Right lobe of liver (tissue), 6 donors: Measurements from ENCODE around the gene ANTXRL. TPM values are rescaled to one million over a fixed set of nuclear protein-coding genes. Genes with fewer than 3 reads are reported as not detected.

Experiments
- ATAC-seq, 4 donors: fragments of 200-7000 bp; cut with Tn5 transposase; one replicate each; pipeline ENCODE4 v1.9.1; 2020; ENCODE audit warnings: mild to moderate bottlenecking in 4 of 4, moderate library complexity in 4 of 4
- DNase-seq, 3 donors: peaks; one replicate each; pipeline ENCODE4 v3.0.0-alpha.2; 2020
- H3K27ac ChIP-seq, 3 donors: fragments of 200-600 bp; one replicate each; pipeline ENCODE4 v1.8.0; 2022
- H3K27me3 ChIP-seq, 2 donors: fragments of 200-600 bp; one replicate each; pipeline ENCODE4 v1.8.0; 2022
- H3K36me3 ChIP-seq, 4 donors: fragments of 200-600 bp; sonication (generic) in 1 of 4; one replicate each; pipeline versions ENCODE4 v1.5.1 to v1.8.0; 2017 to 2022; ENCODE audit warnings: control low read depth in 1 of 4
- H3K4me1 ChIP-seq, 4 donors: fragments of 200-600 bp; sonication (generic) in 1 of 4; one replicate each; pipeline versions ENCODE4 v1.5.1 to v1.8.0; 2017 to 2022; ENCODE audit warnings: control low read depth in 1 of 4
- H3K4me3 ChIP-seq, 3 donors: fragments of 200-600 bp; one replicate each; pipeline ENCODE4 v1.8.0; 2022
- H3K9me3 ChIP-seq, 4 donors: fragments of 200-600 bp; sonication (generic) in 1 of 4; one replicate each; pipeline versions ENCODE4 v1.5.1 to v1.8.0; 2017 to 2022; ENCODE audit warnings: control low read depth in 1 of 4
- POLR2A ChIP-seq: fragments of 450-650 bp; IDR thresholded peaks from one replicate; pipeline ENCODE4 v1.6.1; 2017; ENCODE audit warnings: antibody characterized with exemption, mild to moderate bottlenecking
- WGBS: methylation state at CpG from one replicate; pipeline ENCODE4 v1.1.6; 2018; ENCODE audit warnings: low coverage, low lambda C conversion rate; ENCODE audit not compliant: insufficient coverage; ENCODE audit errors: missing lambda C conversion rate; 5-methylcytosine and 5-hydroxymethylcytosine counted together
- intact Hi-C, 2 donors: fragments of 100-400 bp; cut with DNase I; formaldehyde crosslinking; loops; one replicate each; pipeline versions ENCODE4 v1.11.2 to v1.14.1; 2022
- long read RNA-seq: library from polyadenylated mRNA; unstranded; transcript quantifications from one replicate; pipeline ENCODE4 v2.0.0, GENCODE V29; 2019
- total RNA-seq, 6 experiments: library from RNA; depleted of rRNA in 2 of 6; stranded (reverse); fragments of >200 nt in 2 of 6; fragmentation: NEBNext Ultra II Directional in 3 of 6; extraction: Animal tissue kit (Norgen Biotek cat#: 25700) in 3 of 6; gene quantifications; one replicate each; pipeline versions ENCODE4 v1.1.0 to v1.2.4, GENCODE V29; 2016 to 2023
- TF ChIP-seq, protein P1 (sequence below), 4 donors: fragments of 200-600 bp in 3 of 4; fragments of 450-650 bp in 1 of 4; IDR thresholded peaks; one replicate each; pipeline versions ENCODE4 v1.5.1 to v1.8.0; 2016 to 2022; ENCODE audit warnings: antibody characterized with exemption in 4 of 4, mild to moderate bottlenecking in 2 of 4
- donor health status: DM: no; HTN: yes; CAD: no.
- donor health status: DM: no; HTN: no; CAD: no.
- donor health status: DM: no; HTN: no; CAD: no.
- donor health status: DM: no; HTN: yes; CAD: no.
- donor health status: DM: no; HTN: yes; CAD: no.

Gene ANTXRL
- total RNA-seq = not detected
- long read RNA-seq = 0 reads

DNA sequence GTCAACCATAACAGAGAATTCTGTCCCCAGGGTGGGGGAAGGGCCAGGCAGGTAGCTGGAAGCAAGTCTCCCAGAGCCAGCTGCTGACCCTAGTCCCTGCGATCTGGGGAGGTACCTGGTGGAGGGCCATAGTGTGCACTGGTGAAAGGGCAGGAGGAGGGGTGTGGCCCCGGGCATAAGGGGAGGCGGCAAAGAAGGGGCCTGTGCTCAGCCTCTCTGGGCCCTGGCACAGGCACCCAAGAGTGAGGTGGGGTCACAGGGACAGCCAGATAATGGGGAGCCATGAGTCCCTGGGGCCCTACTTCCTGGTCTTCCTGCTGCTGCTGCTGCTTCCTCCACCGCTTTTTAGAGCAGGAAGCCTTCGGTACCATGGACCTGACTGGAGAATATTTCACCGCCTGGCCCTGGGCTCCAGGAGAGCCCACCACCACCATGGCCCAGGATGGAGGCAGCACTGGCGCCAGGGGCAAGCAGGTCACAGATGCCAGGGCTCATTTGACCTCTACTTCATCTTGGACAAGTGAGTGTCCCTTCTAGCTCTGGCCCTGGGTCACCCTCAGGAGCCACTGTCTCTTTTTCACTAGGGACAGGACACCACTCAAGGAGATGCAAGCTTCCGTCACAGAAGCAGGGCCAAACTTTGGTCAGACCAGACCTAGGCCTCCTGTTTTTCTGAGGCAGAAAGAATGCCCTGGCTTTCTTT is at the start of gene ANTXRL:
TSS of gene ANTXRL (plus strand) at position 7 of the 703 bp plus-strand sequence. CDS start at position 273, 266 bp downstream.
- no peak within 1 kb of the TSS for H3K27ac ChIP-seq
- H3K4me1 ChIP-seq = peaks cover 0 to 3% (median 1%) of the 10 kb centered on the region in 4 donors
- no CpG with 5 or more reads among the region's 8 CpGs for WGBS
- H3K9me3 ChIP-seq = no peaks in the 10 kb centered on the region
- peak in 1 of 3 donors; percentile 46 for DNase-seq
- no peak within 1 kb of the TSS for H3K4me3 ChIP-seq
- intact Hi-C loops = loop anchor here in 1 of 2 donors (5.0 kb wide), 1 partner anchor 1095 kb away; the partner anchor contains the start of gene ZNF488
- ATAC-seq = no peak
- no peaks in the 10 kb centered on the region for H3K27me3 ChIP-seq
- TF ChIP-seq, protein P1, sequence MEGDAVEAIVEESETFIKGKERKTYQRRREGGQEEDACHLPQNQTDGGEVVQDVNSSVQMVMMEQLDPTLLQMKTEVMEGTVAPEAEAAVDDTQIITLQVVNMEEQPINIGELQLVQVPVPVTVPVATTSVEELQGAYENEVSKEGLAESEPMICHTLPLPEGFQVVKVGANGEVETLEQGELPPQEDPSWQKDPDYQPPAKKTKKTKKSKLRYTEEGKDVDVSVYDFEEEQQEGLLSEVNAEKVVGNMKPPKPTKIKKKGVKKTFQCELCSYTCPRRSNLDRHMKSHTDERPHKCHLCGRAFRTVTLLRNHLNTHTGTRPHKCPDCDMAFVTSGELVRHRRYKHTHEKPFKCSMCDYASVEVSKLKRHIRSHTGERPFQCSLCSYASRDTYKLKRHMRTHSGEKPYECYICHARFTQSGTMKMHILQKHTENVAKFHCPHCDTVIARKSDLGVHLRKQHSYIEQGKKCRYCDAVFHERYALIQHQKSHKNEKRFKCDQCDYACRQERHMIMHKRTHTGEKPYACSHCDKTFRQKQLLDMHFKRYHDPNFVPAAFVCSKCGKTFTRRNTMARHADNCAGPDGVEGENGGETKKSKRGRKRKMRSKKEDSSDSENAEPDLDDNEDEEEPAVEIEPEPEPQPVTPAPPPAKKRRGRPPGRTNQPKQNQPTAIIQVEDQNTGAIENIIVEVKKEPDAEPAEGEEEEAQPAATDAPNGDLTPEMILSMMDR (IDR thresholded peaks at IDR 0.05) = no peak
- TF ChIP-seq POLR2A = no peak
- no peaks in the 10 kb centered on the region for H3K36me3 ChIP-seq

DNA sequence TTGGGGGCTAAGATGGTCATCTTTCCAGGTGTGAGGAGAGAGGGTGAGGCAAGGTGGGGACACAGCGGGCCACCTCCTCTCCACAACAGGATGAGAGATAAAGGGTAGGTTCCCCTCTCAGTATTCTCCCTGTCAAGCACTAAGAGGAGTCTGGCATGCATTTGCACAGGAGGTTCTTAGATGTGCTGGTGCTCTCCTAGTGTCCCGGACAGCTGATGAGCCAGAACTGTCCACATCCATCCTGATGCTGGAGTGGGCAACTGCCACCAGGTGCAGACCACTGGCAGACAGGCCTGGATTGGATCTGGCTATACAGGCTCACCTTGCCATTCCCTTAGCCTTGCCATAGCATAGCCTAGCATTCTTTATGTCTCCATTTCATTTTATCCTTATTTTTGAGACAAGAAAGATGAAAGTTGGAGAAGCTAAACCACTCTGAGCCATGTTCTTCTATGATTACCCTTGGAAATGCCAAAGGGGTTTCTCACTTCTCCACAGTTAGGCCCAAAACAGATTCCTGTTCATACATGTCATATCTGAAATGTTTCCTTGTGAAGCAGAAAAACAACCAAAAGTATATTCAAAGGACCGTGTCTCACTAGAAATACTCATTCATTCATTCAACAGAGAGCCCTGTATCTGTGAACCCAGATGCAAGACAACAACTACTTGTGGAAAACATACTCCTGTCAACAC is 48.8 kb upstream of the ANTXRL start:
- 81% methylated on average over 3 of the region's 3 CpGs for WGBS
- no peak for TF ChIP-seq POLR2A
- TF ChIP-seq, protein P1 (IDR thresholded peaks at IDR 0.05) = no peak
- Histone ChIP-seq H3K27ac (no peak overlapping the region), H3K4me1 (no peaks in the 10 kb centered on the region), H3K4me3 (no peak overlapping the region), H3K9me3 (no peaks in the 10 kb centered on the region), H3K27me3 (no peaks in the 10 kb centered on the region), H3K36me3 (no peaks in the 10 kb centered on the region)
- intact Hi-C loops = no loop called here
- ATAC-seq (no peak), DNase-seq (peak in 1 of 3 donors; percentile 29)

DNA sequence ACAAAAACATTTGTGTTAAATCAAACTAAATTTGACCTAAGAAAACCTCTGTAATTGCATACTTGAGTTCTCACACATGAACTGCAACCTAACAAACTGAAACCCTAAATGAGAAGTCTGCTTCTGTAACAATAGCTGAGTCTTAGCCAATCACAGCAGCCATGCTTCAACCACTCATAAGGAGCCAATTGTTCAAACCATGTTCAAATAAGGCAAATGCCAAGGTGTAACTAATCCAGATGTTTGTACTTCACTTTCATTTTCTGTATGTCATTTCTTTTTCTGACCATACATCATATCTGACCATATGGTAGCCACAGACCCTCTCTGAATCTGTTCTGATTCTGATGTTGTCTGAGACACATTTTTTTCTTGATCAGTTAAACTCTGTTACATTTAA is 47.5 kb upstream of the ANTXRL start:
- H3K4me3 ChIP-seq = no peak overlapping the region
- no peak for DNase-seq
- intact Hi-C loops = no loop called here
- H3K9me3 ChIP-seq = no peaks in the 10 kb centered on the region
- H3K27ac ChIP-seq = no peak overlapping the region
- no peaks in the 10 kb centered on the region for H3K27me3 ChIP-seq
- no peaks in the 10 kb centered on the region for H3K4me1 ChIP-seq
- H3K36me3 ChIP-seq = no peaks in the 10 kb centered on the region
- TF ChIP-seq, protein P1 (IDR thresholded peaks at IDR 0.05) = no peak
- TF ChIP-seq POLR2A = no peak
- ATAC-seq = no peak

DNA sequence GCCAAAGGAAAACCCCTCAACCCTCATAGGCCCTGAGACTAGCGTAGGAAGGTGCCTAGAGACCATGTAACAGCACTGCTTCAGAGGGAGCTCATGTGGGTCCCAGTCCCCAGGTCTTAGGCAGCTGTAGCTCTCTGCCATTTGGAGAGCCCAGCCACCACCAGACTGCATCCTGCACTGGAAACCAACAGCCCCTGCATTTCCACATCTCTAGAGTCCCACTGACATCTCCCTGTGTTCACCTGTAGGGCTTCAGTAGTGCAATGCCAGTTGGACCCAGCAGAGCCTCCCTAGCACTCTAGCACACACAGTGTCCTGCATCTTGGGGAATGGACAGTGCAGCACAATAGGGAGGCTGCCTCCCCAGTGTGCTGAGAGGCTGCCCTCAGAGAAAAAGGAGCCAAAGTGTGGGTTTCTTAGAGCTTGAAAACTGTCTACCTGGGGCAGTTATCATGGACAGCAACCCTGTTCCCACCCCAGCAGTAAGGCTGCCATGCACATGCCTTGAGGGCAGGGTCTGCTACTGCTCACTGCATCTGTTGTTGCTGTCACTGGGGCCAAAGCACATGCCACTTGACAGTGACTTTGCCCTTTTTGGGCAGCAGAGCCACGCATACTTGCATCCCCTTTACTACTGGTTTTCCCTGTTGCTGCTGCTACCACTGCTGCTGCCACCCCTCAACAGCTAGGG is 46.7 kb upstream of the ANTXRL start:
- no peak for ATAC-seq
- no peaks in the 10 kb centered on the region for H3K4me1 ChIP-seq
- no peak for TF ChIP-seq POLR2A
- TF ChIP-seq, protein P1 (IDR thresholded peaks at IDR 0.05) = no peak
- H3K27me3 ChIP-seq = no peaks in the 10 kb centered on the region
- DNase-seq = peak in 1 of 3 donors; percentile 33
- intact Hi-C loops = no loop called here
- H3K27ac ChIP-seq = no peak overlapping the region
- no peak overlapping the region for H3K4me3 ChIP-seq
- WGBS = no CpG with 5 or more reads among the region's 2 CpGs
- no peaks in the 10 kb centered on the region for H3K9me3 ChIP-seq
- no peaks in the 10 kb centered on the region for H3K36me3 ChIP-seq
